ENCODE results near the gene ANO1. TPM values are rescaled to one million over a fixed set of nuclear protein-coding genes. Genes with fewer than 3 reads are reported as not detected.

The ANO1 gene
- polyA plus RNA-seq, 3 donors: not detected

DNA sequence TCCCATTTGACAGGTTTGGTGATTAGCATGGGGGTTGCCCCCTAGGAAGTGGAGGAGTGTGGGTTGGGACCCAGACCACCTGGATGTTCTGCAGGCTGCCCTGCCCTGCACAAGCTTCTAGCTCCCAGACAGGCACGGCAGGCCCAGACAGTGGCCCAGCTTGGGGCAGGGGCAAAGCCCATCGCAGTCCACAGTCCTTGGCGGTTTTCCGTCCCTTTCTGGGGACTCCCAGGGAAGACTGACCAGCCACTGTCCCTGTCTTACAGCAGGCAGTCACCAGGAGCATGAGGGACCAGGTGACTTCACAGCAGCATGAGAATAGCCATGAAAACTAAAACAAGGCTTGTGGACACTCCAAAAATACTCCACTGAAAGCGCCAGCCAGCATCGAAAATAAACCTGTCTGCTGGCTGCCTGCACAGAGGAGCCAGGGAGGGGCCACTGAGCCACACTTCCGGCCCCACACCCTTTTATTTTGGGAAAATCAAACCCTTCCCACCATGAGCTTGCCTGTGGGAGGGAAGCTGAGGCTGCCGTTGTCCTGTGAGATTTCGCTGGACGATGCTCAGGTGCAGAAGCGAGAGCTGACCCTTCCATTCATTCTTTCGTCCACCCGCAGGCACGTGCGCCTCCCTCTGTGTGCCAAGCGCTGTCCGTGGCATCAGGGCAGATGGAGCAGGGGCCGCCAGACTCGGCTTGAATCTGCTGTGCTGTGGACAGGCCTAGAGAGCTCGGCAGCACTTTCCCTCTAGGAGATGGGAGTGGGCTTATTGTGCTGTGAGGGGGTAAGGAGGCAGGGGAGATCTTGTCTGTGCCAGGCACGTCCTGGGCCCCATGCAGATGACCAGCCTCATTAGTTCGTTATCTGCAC is 153.0 kb downstream of the ANO1 start:
- Mint-ChIP-seq H3K4me3 (peak overlapping the region in 1 of 2 donors; percentile 24), H3K36me3 (no peaks in the 10 kb centered on the region), H3K4me1 (no peaks in the 10 kb centered on the region), H3K27ac (no peak overlapping the region), H3K27me3 (ENCODE audit: low read depth in 3 of 3) (peaks cover 5 to 14% (median 8%) of the 10 kb centered on the region in 3 donors), H3K9me3 (peaks cover 0 to 3% (median 0%) of the 10 kb centered on the region in 7 donors)
- intact Hi-C loops (cut with micrococcal nuclease): no loop called here
- Histone ChIP-seq H3K36me3 (replicated peaks in 1 of 2; ENCODE audit: control insufficient read depth in 1 of 2, insufficient read depth in 2 of 2, low read length in 2 of 2) (no peaks in the 10 kb centered on the region), H4K20me1 (ENCODE audit: insufficient read depth, low read length) (no peaks in the 10 kb centered on the region), H2AFZ (ENCODE audit: insufficient read depth, low read depth, low read length, poor library complexity, severe bottlenecking) (no peak overlapping the region), H3K27me3 (ENCODE audit: control insufficient read depth in 2 of 2, insufficient read depth in 2 of 2, low read length in 2 of 2) (no peaks in the 10 kb centered on the region), H3K4me2 (replicated peaks; ENCODE audit: extremely low read depth, low read length, poor library complexity, severe bottlenecking) (no peak overlapping the region), H3K9me3 (replicated peaks in 1 of 2; ENCODE audit: control insufficient read depth in 1 of 2, insufficient read depth in 1 of 2, low read length in 2 of 2) (peaks cover 0 to 3% of the 10 kb centered on the region in 2 donors), H3K4me3 (replicated peaks in 1 of 3; ENCODE audit: low read depth in 2 of 3, low read length in 3 of 3) (no peak overlapping the region), H3K9ac (ENCODE audit: insufficient read depth, low read length, poor library complexity, severe bottlenecking) (no peak overlapping the region), H3K79me2 (ENCODE audit: insufficient read depth, low read length) (no peaks in the 10 kb centered on the region), H3K27ac (ENCODE audit: low read depth in 1 of 2, low read length in 2 of 2) (no peak overlapping the region), H3K4me1 (ENCODE audit: control insufficient read depth in 1 of 2, insufficient read depth in 2 of 2, low read length in 2 of 2) (no peaks in the 10 kb centered on the region)
- 90% methylated on average over 20 of the region's 22 CpGs for WGBS (ENCODE audit: insufficient coverage)
- TF ChIP-seq, protein P1, sequence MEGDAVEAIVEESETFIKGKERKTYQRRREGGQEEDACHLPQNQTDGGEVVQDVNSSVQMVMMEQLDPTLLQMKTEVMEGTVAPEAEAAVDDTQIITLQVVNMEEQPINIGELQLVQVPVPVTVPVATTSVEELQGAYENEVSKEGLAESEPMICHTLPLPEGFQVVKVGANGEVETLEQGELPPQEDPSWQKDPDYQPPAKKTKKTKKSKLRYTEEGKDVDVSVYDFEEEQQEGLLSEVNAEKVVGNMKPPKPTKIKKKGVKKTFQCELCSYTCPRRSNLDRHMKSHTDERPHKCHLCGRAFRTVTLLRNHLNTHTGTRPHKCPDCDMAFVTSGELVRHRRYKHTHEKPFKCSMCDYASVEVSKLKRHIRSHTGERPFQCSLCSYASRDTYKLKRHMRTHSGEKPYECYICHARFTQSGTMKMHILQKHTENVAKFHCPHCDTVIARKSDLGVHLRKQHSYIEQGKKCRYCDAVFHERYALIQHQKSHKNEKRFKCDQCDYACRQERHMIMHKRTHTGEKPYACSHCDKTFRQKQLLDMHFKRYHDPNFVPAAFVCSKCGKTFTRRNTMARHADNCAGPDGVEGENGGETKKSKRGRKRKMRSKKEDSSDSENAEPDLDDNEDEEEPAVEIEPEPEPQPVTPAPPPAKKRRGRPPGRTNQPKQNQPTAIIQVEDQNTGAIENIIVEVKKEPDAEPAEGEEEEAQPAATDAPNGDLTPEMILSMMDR (IDR thresholded peaks at IDR 0.05): no peak
- DNase-seq: no peak

DNA sequence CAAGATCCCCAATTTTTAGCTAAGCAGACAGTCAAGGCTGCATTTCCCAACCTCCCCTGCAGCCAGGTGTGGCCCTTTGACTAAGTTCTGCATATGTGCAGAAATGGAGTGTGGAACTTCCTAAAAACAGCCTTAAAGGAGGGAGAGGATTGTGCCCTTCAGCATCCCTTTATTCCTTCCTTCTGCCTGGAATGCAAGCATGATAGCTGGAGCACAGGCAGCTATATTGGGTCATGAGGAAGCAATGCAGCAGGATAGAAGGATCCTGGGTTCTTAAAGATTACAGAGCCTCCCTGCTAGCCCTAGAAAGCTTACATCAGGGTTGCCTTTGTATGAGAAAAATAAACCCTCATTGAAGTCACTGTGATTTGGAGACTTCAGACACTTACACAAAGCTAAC is 154.9 kb downstream of the ANO1 start:
- H3K4me3 Mint-ChIP-seq: no peak overlapping the region
- no peaks in the 10 kb centered on the region for H3K27me3 ChIP-seq (ENCODE audit: control insufficient read depth in 2 of 2, insufficient read depth in 2 of 2, low read length in 2 of 2)
- peaks cover 0 to 2% (median 0%) of the 10 kb centered on the region in 7 donors for H3K9me3 Mint-ChIP-seq
- H3K9me3 ChIP-seq (replicated peaks in 1 of 2; ENCODE audit: control insufficient read depth in 1 of 2, insufficient read depth in 1 of 2, low read length in 2 of 2): peaks cover 0 to 3% of the 10 kb centered on the region in 2 donors
- H3K9ac ChIP-seq (ENCODE audit: insufficient read depth, low read length, poor library complexity, severe bottlenecking): no peak overlapping the region
- H3K27ac Mint-ChIP-seq: no peak overlapping the region
- H3K4me1 ChIP-seq (ENCODE audit: control insufficient read depth in 1 of 2, insufficient read depth in 2 of 2, low read length in 2 of 2): no peaks in the 10 kb centered on the region
- H3K27me3 Mint-ChIP-seq (ENCODE audit: low read depth in 3 of 3): peaks cover 4 to 12% (median 8%) of the 10 kb centered on the region in 3 donors
- intact Hi-C loops (cut with micrococcal nuclease): no loop called here
- H3K4me3 ChIP-seq (replicated peaks in 1 of 3; ENCODE audit: low read depth in 2 of 3, low read length in 3 of 3): no peak overlapping the region
- no peak overlapping the region for H2AFZ ChIP-seq (ENCODE audit: insufficient read depth, low read depth, low read length, poor library complexity, severe bottlenecking)
- H3K36me3 ChIP-seq (replicated peaks in 1 of 2; ENCODE audit: control insufficient read depth in 1 of 2, insufficient read depth in 2 of 2, low read length in 2 of 2): no peaks in the 10 kb centered on the region
- H3K79me2 ChIP-seq (ENCODE audit: insufficient read depth, low read length): no peaks in the 10 kb centered on the region
- H3K4me2 ChIP-seq (replicated peaks; ENCODE audit: extremely low read depth, low read length, poor library complexity, severe bottlenecking): no peak overlapping the region
- no peaks in the 10 kb centered on the region for H3K36me3 Mint-ChIP-seq
- TF ChIP-seq, protein P1 (IDR thresholded peaks at IDR 0.05): no peak
- no peak overlapping the region for H3K27ac ChIP-seq (ENCODE audit: low read depth in 1 of 2, low read length in 2 of 2)
- DNase-seq: no peak
- no peaks in the 10 kb centered on the region for H4K20me1 ChIP-seq (ENCODE audit: insufficient read depth, low read length)
- no peaks in the 10 kb centered on the region for H3K4me1 Mint-ChIP-seq
